Testis (tissue), 3 donors: ENCODE measurements around the gene GRM8. TPM values are rescaled to one million over a fixed set of nuclear protein-coding genes. Genes with fewer than 3 reads are reported as not detected.

Experiments used
- DNase-seq: peaks from one replicate; pipeline ENCODE4 v3.0.0-alpha.2; 2019
- H3K27ac ChIP-seq, 2 donors: fragments of 200-600 bp; sonication (generic); one replicate each; pipeline ENCODE4 v1.5.1; 2019
- H3K27me3 ChIP-seq: fragments of 200-600 bp; sonication (generic); one replicate; pipeline ENCODE4 v1.5.1; 2019
- H3K36me3 ChIP-seq: fragments of 200-600 bp; sonication (generic); one replicate; pipeline ENCODE4 v1.5.1; 2017; ENCODE audit warnings: low read depth; ENCODE audit errors: missing control alignments
- H3K4me1 ChIP-seq: fragments of 200-600 bp; sonication (generic); one replicate; pipeline ENCODE4 v1.5.1; 2019
- H3K4me3 ChIP-seq, 2 donors: fragments of 200-600 bp; sonication (generic); one replicate each; pipeline ENCODE4 v1.5.1; 2017 to 2019
- H3K9me3 ChIP-seq: fragments of 200-600 bp; sonication (generic); one replicate; pipeline ENCODE4 v1.5.1; 2017
- CTCF ChIP-seq, 3 experiments: fragments of 450-650 bp in 2 of 3; fragments of 200-600 bp in 1 of 3; sonication (generic) in 1 of 3; IDR thresholded peaks; one replicate each; pipeline ENCODE4 v1.5.1; 2016 to 2019; ENCODE audit warnings: antibody characterized with exemption in 3 of 3, mild to moderate bottlenecking in 2 of 3, moderate library complexity in 1 of 3
- POLR2A ChIP-seq: fragments of 450-650 bp; IDR thresholded peaks from one replicate; pipeline ENCODE4 v1.6.1; 2017; ENCODE audit warnings: antibody characterized with exemption, mild to moderate bottlenecking, moderate library complexity
- WGBS, 2 donors: methylation state at CpG; one replicate each; pipeline ENCODE4 v1.1.5; 2018; 5-methylcytosine and 5-hydroxymethylcytosine counted together
- intact Hi-C: fragments of 100-400 bp; cut with DNase I; formaldehyde crosslinking; loops from one replicate; pipeline ENCODE4 v1.15.1; 2023; ENCODE audit warnings: low total_unique reads
- polyA plus RNA-seq: library from polyadenylated mRNA; stranded (reverse); fragments of 350-450 nt; fragmentation: Illumina TruSeq; extraction: RNeasy Lipid Tissue Mini Kit (QIAGEN cat#74804); gene quantifications from one replicate; pipeline ENCODE4 v1.2.3, GENCODE V29; 2014; ENCODE audit warnings: low read depth, low replicate concordance; ENCODE audit not compliant: insufficient read depth
- total RNA-seq, 2 donors: library from RNA; depleted of rRNA; stranded (reverse); fragments of >200 nt; gene quantifications; one replicate each; pipeline ENCODE4 v1.2.3, GENCODE V29; 2016

The GRM8 gene
- total and polyA plus RNA-seq, 3 donors from 2014 or later: 7.1 to 8.2 (median 7.1) TPM

GRCh38 chr7:126657599-126658358 is 595.0 kb downstream of the GRM8 start:
- H3K36me3 ChIP-seq: no peaks in the 10 kb centered on the region
- TF ChIP-seq POLR2A (no peak), CTCF (IDR thresholded peaks at IDR 0.05) (no peak)
- no peaks in the 10 kb centered on the region for H3K4me1 ChIP-seq
- no peaks in the 10 kb centered on the region for H3K9me3 ChIP-seq
- WGBS, 2 donors: 44 to 53% methylated on average over 6 of the region's 6 CpGs
- H3K27me3 ChIP-seq: no peaks in the 10 kb centered on the region
- intact Hi-C loops: no loop called here
- no peak overlapping the region for H3K27ac ChIP-seq
- no peak for DNase-seq
- H3K4me3 ChIP-seq: no peak overlapping the region

- Histone ChIP-seq H3K36me3 (no peaks in the 10 kb centered on the region), H3K9me3 (no peaks in the 10 kb centered on the region), H3K27ac (no peak overlapping the region), H3K4me1 (no peaks in the 10 kb centered on the region), H3K27me3 (no peaks in the 10 kb centered on the region), H3K4me3 (no peak overlapping the region)
- intact Hi-C loops: no loop called here
- 67 to 69% methylated on average over 3 of the region's 3 CpGs for WGBS, 2 donors
- no peak for DNase-seq
- TF ChIP-seq CTCF (IDR thresholded peaks at IDR 0.05): no peak
- TF ChIP-seq POLR2A: no peak
Observed at GRCh38 chr7:126657137-126657536, 595.6 kb downstream of the GRM8 start.

GRCh38 chr7:126656165-126656564 is 596.6 kb downstream of the GRM8 start:
- no peak for DNase-seq
- no peak for TF ChIP-seq POLR2A
- no peak for TF ChIP-seq CTCF (IDR thresholded peaks at IDR 0.05)
- H3K27ac ChIP-seq: no peak overlapping the region
- no peaks in the 10 kb centered on the region for H3K9me3 ChIP-seq
- no peaks in the 10 kb centered on the region for H3K4me1 ChIP-seq
- H3K36me3 ChIP-seq: no peaks in the 10 kb centered on the region
- H3K27me3 ChIP-seq: no peaks in the 10 kb centered on the region
- H3K4me3 ChIP-seq: no peak overlapping the region
- intact Hi-C loops: no loop called here
- 89% methylated on average over 6 of the region's 6 CpGs for WGBS, 2 donors

GRCh38 chr7:126637538-126637937 is 615.2 kb downstream of the GRM8 start:
- Histone ChIP-seq H3K4me3 (no peak overlapping the region), H3K36me3 (no peaks in the 10 kb centered on the region), H3K9me3 (no peaks in the 10 kb centered on the region), H3K27ac (no peak overlapping the region), H3K4me1 (no peaks in the 10 kb centered on the region), H3K27me3 (no peaks in the 10 kb centered on the region)
- 90% methylated on average over 4 of the region's 4 CpGs for WGBS, 2 donors
- intact Hi-C loops: no loop called here
- TF ChIP-seq CTCF (IDR thresholded peaks at IDR 0.05): no peak
- TF ChIP-seq POLR2A: no peak
- no peak for DNase-seq

GRCh38 chr7:126635545-126635944 is 617.2 kb downstream of the GRM8 start:
- Histone ChIP-seq H3K4me3 (no peak overlapping the region), H3K4me1 (no peaks in the 10 kb centered on the region), H3K9me3 (no peaks in the 10 kb centered on the region), H3K36me3 (no peaks in the 10 kb centered on the region), H3K27ac (no peak overlapping the region), H3K27me3 (no peaks in the 10 kb centered on the region)
- no peak for TF ChIP-seq POLR2A
- TF ChIP-seq CTCF (IDR thresholded peaks at IDR 0.05): no peak
- no peak for DNase-seq
- intact Hi-C loops: no loop called here
